GM21381 (cell line): ENCODE measurements around the gene ADGRG4.
"Not testable (repeated sequence)": the region's sequence is repeated elsewhere in the genome, so short reads cannot be mapped to it uniquely, and the experiment has no call there.

Experiments
- ATAC-seq: cut with Tn5 transposase; IDR thresholded peaks from one replicate; pipeline ENCODE4 v1.9.1; 2021; ENCODE audit warnings: mild to moderate bottlenecking, moderate library complexity; ENCODE audit not compliant: unreplicated experiment

ADGRG4 gene, protein sequence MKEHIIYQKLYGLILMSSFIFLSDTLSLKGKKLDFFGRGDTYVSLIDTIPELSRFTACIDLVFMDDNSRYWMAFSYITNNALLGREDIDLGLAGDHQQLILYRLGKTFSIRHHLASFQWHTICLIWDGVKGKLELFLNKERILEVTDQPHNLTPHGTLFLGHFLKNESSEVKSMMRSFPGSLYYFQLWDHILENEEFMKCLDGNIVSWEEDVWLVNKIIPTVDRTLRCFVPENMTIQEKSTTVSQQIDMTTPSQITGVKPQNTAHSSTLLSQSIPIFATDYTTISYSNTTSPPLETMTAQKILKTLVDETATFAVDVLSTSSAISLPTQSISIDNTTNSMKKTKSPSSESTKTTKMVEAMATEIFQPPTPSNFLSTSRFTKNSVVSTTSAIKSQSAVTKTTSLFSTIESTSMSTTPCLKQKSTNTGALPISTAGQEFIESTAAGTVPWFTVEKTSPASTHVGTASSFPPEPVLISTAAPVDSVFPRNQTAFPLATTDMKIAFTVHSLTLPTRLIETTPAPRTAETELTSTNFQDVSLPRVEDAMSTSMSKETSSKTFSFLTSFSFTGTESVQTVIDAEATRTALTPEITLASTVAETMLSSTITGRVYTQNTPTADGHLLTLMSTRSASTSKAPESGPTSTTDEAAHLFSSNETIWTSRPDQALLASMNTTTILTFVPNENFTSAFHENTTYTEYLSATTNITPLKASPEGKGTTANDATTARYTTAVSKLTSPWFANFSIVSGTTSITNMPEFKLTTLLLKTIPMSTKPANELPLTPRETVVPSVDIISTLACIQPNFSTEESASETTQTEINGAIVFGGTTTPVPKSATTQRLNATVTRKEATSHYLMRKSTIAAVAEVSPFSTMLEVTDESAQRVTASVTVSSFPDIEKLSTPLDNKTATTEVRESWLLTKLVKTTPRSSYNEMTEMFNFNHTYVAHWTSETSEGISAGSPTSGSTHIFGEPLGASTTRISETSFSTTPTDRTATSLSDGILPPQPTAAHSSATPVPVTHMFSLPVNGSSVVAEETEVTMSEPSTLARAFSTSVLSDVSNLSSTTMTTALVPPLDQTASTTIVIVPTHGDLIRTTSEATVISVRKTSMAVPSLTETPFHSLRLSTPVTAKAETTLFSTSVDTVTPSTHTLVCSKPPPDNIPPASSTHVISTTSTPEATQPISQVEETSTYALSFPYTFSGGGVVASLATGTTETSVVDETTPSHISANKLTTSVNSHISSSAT (N-terminal part only)

DNA sequence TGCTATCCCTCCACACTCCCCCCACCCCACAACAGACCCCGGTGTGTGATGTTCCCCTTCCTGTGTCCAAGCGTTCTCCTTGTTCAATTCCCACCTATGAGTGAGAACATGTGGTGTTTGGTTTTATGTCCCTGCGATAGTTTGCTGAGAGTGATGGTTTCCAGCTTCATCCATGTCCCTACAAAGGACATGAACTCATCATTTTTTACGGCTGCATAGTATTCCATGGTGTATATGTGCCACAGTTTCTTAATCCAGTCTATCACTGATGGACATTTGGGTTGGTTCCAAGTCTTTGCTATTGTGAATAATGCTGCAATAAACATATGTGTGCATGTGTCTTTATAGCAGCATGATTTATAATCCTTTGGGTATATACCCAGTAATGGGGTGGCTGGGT is at the start of gene ADGRG4:
ADGRG4 (plus strand) TSS at position 243 of the 400 bp plus-strand sequence. CDS start 7,815 bp downstream, outside the sequence.
- not testable (repeated sequence) for ATAC-seq

DNA sequence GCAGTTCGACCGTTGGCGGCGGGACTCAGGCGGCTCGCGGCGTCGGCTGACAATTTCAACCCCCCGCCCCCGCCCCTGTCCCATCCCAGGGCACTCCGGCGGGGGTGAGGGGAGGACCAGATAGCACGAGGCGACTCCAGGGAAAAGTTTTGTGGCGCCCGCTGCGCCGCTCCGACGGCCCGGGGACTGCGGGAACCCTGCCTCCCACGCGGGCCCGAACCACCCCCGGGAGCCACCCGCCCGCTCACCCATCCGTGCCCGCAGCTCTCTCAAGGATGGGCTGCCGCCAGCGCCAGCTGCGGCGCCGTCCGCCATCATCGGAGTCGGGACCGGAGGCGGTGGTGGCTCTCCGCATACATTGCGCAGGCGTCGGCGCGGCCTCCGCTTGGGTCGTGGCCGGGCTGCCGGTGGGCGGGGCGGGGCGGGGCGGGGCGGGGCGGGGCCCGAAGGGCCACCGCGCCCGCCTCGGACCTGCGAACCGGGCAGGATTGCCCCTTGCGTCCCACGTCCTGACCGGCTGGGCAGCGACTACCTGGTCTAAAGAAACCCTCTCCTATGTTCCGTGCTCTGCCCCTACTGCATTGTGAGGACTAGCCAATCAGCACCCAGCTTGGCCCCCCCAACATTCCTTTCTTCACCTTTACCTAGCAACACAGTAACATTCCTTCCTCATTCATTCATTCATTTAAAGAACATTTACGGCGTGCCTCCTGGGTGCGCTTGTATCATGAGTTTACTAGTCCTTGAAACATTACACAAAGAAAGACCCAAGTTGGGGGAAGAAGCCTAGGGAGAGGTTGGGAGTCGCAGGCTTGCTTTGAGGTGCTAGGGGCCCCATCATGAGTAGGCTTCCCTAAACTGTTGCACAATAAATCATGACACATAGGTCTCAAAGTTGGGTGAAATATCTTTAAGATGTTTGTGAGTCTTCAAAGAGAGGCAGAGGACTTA is 49.4 kb upstream of the ADGRG4 start, which contains the start of gene MAP7D3:
MAP7D3 (minus strand) TSS at position 360 of the 951 bp plus-strand sequence; CDS start at position 318, 42 bp downstream.
- peak; percentile 92 for ATAC-seq

DNA sequence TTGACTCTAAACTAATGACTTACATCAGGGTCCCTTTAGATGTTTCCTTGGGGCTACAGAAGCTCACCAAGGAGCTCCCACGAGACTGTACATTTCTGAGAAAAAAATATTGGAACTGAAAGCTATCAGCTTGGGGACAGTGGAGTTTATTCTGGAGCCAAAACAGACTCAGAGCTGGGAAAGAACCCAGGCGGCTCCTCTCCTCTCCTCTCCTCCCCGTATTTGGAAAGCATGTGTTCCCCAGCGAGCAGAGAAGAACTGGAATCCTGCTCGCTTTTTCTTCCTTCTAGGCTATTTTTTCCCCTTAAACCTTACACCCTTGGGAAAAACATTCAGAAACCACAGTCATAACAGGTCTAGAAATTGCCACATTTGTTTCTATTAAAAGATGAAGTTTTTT is 45.2 kb upstream of the ADGRG4 start:
- ATAC-seq = no peak

DNA sequence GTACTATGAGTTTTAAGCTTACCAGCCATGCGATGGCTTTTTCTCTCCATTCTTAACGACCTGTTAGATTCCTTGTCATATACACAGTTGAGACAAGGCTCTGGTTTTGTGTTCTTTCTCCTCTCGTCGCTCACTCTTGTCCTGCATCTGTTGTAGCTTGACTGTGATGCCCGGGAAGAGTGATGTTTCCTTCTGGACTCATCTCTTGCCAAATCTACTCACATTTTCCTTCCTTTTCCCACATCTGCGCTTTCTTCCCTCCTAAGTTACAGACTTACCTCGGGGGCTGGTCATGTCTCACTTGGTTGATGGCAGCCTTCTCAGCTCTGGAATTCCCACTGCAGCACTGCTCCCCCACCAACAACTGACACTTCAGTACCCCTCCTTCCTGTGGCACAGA is 44.7 kb upstream of the ADGRG4 start:
- no peak for ATAC-seq

DNA sequence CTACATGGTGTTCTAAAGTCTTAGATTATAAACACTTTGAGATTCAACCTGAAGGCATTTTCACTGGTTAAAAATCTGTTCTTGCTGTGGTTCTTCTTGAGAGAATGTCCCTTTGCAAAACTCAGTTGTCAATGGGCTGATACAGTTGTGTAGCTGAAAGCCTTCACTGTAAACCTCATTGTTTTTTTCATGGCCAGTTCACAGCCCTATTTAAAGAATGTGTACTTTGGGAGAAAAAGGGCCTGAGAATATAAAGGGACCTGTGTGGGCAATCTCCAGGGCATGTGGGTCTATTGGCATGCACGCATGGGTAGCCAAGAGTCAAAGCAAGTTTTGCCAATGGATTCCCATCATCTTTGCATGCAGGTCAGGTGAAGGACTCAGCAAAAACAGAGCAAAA is 41.8 kb upstream of the ADGRG4 start:
- no peak for ATAC-seq

DNA sequence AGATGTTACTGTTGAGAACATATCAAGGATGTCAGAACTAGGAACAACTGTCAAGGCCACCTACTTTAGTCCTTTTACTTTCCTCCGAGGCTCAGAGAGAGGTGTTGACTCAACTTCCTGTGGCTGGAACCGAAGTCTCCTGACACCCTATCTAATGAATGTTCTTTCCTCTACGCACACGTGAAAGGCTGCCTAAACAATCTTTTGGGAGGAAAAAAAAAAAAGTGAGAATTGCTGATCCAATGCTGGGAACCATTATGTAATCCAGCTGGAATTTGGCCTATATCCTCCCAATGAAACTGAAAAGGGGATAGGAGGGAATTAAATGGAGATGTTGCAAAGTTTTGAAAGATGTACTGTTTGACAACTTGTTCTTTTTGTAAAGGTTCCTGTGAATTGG is 41.2 kb upstream of the ADGRG4 start:
- no peak for ATAC-seq

DNA sequence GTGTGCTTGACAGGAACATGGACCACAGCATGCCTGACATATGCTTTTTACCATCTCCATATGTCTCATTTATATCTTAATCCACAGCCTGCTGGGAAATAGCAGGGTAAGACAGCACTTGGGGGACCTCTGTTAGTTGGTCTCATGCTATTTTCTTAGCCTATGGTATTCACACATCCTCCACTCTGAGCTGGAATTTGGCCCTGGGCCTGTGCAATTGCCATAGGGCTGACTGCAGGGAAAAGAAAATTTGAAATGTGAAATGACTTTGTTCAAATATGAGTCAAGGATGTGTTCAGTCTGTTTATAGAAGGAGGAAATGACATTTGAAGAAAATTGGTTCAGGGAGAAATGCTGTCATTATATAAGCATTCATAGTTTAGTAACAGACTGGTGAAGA is 40.0 kb upstream of the ADGRG4 start:
- ATAC-seq = no peak

DNA sequence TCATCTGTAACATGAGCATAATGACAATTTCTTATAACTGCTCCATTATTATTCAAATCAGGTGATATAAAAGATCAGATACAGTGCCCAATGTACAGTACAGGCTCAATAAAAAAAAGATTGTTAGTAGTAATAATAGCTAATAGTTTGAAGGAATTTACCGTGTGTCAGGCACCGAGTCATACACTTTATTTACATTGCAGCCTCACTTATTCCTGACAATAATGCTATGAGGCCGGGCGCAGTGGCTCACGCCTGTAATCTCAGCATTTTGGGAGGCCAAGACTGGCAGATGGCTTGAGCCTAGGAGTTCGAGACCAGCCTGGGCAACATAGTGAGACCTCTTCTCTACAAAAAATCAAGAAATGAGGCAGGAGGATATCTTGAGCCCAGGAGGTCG is 39.4 kb upstream of the ADGRG4 start:
- no peak for ATAC-seq

DNA sequence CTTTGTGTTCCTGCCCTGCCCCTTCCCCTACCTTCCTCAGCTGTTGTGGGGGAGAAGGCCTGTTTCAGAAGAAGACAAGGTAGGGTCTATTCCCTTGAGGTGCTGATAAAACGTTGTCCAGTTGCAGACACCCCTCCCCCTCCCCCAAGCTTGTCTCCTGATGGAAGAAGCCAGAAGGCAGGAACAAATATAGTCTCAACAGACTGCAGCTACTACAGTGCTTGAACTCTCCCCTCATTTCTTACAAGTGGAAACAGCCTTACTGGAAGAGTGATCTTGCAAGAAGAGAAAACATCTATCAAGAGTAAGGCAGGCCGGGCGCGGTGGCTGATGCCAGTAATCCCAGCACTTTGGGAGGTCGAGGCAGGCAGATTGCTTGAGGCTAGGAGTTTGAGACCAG is 38.5 kb upstream of the ADGRG4 start:
- no peak for ATAC-seq

DNA sequence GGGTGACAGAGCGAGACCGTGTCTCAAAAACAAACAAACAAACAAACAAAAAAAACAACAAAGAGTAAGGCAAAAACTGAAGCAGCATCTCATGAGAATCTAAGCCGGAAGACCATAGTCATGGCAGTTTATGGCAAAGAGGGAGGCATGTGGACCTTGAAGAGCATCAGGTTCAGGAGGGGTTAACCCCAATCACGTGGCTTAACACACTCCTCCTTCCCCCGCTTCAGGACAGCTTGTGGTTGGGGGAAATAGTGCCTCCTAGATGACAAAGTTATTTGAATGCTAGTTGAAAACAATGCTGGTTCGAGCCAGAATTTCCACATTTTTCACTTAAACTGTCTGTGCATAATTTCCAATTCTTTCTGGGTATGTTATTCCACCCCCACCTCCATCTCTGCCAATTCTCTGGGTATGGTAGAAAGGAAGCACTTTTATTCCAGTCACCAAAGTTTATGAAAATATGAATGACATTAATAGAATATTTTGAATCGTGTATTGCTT is 37.9 kb upstream of the ADGRG4 start:
- no peak for ATAC-seq

DNA sequence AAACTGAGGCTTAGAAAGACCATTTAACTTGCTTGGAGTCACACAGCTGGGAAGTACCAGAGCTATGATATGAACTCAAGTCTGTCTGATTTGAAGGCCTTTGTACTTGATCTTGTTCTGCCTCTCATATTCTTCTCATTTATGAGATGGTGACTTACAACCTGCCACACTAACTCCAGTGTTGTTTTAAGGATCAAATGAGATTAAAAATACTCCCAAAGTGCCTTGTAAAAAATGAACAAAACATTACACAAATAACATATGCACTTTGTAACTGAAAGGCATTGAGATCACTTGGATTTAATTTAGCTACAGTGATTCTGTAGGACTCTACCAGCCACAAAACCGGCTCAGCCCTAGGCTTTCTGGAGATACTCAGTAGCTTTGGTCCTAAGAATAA is 33.9 kb upstream of the ADGRG4 start:
- ATAC-seq = no peak

DNA sequence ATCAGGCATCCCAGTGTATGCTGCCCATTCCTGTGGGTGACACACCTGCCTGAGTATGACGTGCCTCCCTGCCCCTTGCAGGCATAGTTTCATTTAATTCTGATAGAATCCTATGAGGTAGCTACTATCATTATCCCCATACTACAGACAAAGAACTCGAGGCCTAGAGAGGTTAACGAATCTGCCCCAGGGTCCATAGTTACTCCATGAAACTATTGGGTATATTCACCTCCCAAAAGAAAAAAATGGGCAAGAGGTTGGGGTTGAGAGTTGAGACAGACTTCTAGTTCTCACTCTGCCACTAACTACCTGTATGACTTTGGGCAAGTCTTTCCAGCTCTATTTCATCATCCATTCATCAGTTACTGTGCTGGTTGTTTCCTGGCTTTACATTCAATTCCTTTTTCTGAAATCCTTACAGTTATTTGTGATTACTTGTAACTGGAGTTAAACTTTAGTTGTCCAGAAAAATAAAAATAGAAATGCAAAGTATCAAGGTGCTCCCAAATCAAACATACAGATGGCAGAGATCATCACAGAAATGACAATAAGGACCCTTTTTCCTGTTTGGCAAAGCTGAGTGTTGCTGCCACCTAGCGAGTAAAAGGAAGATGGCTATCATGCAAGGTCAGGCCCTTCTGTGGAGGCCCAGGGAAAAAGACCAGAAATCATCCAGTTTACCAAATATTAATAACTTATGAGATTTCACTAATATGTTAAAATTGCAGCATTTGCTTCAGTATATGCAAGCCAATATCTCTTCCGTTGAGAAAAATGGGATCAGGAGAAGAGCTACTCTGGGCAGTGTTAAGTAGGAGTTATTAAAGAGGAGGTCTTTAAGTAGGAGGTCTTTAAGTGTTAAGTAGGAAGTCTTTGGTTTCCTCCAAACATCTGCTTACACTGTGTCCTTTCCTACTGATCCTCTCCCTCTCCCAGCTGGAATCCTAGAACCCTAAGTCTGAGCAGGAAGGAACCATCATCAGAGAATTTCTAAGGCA is 32.4 kb upstream of the ADGRG4 start:
- peak; percentile 73 for ATAC-seq

DNA sequence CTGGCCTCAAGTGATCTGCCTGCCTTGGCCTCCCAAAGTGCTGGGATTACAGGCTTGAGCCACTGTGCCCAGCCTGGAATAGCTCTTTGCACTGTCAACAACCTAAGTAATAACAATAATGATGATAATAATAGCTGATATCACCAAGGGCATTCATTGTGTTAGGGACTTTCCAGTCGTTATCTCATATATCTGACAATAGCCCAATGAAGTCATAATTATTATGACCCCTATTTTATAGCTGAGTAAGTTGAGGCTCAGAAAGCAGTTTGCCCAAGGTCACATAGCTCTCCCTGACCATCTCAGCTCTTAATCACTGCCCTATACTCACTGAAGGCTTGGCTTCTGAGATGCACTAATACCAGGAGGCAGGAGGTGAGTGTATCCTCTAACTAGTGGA is 30.8 kb upstream of the ADGRG4 start:
- ATAC-seq = no peak

DNA sequence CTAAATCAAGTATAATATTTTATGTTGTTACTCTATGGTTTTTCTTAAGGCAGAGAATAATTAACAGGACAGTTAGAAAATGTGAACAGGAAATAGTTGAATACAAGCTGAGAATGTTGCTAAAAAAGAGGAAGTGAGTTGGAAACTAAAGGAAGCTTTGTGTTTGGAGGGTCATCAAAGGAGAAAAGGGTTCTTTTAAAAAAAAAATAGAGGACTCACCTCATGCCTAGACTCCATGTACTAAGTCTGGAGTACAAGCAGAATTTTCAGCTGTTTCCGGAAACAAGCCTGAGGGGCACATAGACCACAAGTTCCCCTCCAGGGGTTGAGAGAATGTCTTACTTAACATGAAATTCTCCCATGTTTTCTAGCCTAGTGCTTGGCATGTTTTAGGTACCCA is 29.5 kb upstream of the ADGRG4 start:
- ATAC-seq = no peak

DNA sequence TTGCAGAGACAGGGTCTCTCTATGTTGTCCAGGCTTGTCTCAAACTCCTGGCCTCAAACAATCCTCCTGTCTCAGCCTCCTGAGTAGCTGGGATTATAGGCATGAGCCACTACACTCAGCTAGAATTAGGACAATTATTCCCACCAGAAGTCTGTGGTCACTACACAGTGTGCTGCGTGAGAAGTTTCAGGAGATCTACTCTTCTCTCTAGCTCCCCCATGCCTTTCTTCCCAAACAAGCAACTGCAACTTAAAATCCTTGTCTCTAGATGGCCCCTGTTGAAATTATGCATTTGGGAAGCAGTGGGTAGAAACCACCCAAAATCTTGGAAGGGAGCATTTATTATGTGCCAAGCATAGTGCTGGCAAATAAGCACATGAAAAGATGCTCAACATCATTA is 28.4 kb upstream of the ADGRG4 start:
- ATAC-seq = no peak

DNA sequence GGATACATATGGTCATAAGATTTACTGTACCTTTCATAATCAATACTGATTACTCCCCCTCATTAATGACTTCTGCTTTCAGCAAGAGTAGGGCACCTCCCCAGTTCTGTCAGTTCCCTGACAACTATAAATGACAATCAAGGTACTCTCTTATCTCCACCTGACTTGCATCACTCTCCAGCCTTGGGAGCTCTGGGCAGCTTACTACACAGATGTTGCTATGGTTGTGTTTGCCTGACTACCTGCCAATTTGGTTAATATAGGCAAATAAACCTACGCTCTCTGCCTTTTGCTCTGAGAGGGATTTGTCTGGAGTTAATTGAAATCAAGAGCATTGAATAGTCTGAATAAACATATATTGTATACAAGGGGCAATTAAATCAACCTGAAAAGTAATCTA is 26.8 kb upstream of the ADGRG4 start:
- no peak for ATAC-seq

DNA sequence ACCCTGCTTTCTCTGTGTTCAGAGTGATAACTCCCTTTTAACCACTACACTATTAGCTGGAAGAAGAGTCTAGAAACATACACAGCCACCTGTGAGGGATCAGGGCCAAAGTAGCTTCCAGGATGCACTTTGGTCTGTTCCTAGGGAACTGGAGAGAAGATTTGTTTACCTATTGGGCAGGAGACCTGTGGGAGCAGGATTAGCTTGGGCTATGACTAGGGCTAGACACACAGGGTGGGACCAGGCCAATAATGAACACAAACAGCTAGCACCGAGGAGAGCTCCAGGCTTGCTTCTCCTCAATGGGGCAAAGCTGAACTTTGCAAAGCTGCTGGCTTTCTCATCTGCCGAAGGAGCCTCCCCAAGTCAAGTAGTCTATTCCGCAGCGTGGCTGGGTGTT is 25.2 kb upstream of the ADGRG4 start:
- ATAC-seq = no peak

DNA sequence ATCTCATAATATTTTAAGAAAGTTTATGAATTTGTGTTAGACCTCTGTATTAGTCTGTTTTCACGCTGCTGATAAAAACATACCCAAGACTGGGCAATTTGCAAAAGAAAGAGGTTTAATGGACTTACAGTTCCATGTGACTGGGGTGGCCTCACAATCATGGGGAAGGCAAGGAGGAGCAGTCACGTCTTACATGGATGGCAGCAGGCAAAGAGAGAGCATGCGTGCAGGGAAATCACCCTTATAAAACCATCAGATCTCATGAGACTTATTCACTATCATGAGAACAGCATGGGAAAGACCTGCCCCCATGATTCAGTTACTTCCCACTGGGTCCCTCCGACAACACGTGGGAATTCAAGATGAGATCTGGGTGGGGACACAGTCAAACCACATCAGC is 14.4 kb upstream of the ADGRG4 start:
- not testable (repeated sequence) for ATAC-seq

DNA sequence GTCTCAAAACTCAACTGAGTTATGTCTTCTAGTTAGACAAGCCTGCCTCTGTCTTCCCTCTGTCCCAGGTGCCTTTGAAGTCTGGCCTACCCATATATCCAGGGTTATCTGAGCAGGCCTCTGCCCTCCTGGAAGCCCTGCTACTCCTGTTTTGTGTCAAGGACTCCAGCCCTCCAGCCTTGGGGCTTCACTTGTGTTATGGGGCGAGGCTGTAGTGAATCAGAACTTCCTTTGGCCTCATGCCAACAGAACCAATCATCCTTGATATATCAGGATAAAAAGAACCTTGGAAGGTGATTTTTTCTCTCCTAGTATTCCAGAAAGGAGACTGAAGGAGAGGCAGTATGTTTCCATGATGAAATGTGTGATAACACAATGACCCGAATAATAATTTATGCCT is 8.9 kb upstream of the ADGRG4 start:
- no peak for ATAC-seq
